Stomach (tissue), 19 donors: ENCODE results near the gene FCN2. TPM values are rescaled to one million over a fixed set of nuclear protein-coding genes. Genes with fewer than 3 reads are reported as not detected.

ENCODE experiments used
- DNase-seq, 2 donors: peaks; one replicate each; pipeline versions ENCODE4 v3.0.0 to v3.0.0-alpha.2; 2013 to 2019
- H3K27ac ChIP-seq, 5 donors: fragments of 200-600 bp in 4 of 5; sonication (generic) in 4 of 5; one replicate each; pipeline ENCODE4 v1.5.1; 2013 to 2019; ENCODE audit warnings: mild to moderate bottlenecking in 1 of 5, moderate library complexity in 1 of 5
- H3K27me3 ChIP-seq, 3 donors: fragments of 200-600 bp; sonication (generic); one replicate each; pipeline ENCODE4 v1.5.1; 2017 to 2019; ENCODE audit warnings: mixed run types in 1 of 3
- H3K36me3 ChIP-seq, 4 donors: fragments of 200-600 bp; sonication (generic); 1 replicate in 3 of 4; 2 replicates in 1 of 4; pipeline ENCODE4 v1.5.1; 2016 to 2019
- H3K4me1 ChIP-seq, 4 donors: fragments of 200-600 bp; sonication (generic); one replicate each; pipeline ENCODE4 v1.5.1; 2016 to 2019
- H3K4me3 ChIP-seq, 4 donors: fragments of 200-600 bp; sonication (generic) in 3 of 4; one replicate each; pipeline ENCODE4 v1.5.1; 2016 to 2019; ENCODE audit warnings: mild to moderate bottlenecking in 1 of 4
- H3K9me3 ChIP-seq, 4 donors: fragments of 200-600 bp; sonication (generic); one replicate each; pipeline ENCODE4 v1.5.1; 2016 to 2019
- CTCF ChIP-seq, 7 experiments: fragments of 450-650 bp in 4 of 7; fragments of 200-600 bp in 3 of 7; sonication (generic) in 3 of 7; IDR thresholded peaks; one replicate each; pipeline ENCODE4 v1.5.1; 2016 to 2019; ENCODE audit warnings: antibody characterized with exemption in 7 of 7, control low read depth in 2 of 7, mild to moderate bottlenecking in 1 of 7
- EP300 ChIP-seq: sonication (generic); formaldehyde crosslinking; IDR thresholded peaks from one replicate; pipeline ENCODE4 v1.6.1; 2017; ENCODE audit warnings: antibody characterized with exemption
- POLR2A ChIP-seq, 4 donors: fragments of 450-650 bp; IDR thresholded peaks; one replicate each; pipeline ENCODE4 v1.6.1; 2016; ENCODE audit warnings: antibody characterized with exemption in 4 of 4, control low read depth in 2 of 4, mild to moderate bottlenecking in 1 of 4, moderate library complexity in 1 of 4
- POLR2AphosphoS5 ChIP-seq, 3 donors: sonication (generic); formaldehyde crosslinking; IDR thresholded peaks; one replicate each; pipeline ENCODE4 v1.6.1; 2016; ENCODE audit warnings: antibody characterized with exemption in 3 of 3
- WGBS, 5 donors: extraction: QIAGEN DNeasy Blood & Tissue Kit in 3 of 5; methylation state at CpG; one replicate each; pipeline versions ENCODE4 v1.1.5 to v1.1.7; 2013 to 2018; 5-methylcytosine and 5-hydroxymethylcytosine counted together
- intact Hi-C: fragments of 100-400 bp; cut with DNase I; formaldehyde crosslinking; loops from one replicate; pipeline ENCODE4 v1.15.1; 2023; ENCODE audit warnings: low total_unique reads
- long read RNA-seq, 10 donors: transcript quantifications; one replicate each; lab custom pipeline, GENCODE V29; 2026
- polyA plus RNA-seq, 3 donors: library from polyadenylated mRNA; stranded (reverse); fragments of 200-250 nt; gene quantifications; one replicate each; pipeline ENCODE4 v1.2.3, GENCODE V29; 2013
- total RNA-seq, 5 donors: library from RNA; depleted of rRNA; stranded (reverse); fragments of >200 nt; gene quantifications; one replicate each; pipeline versions ENCODE4 v1.1.0 to v1.2.3, GENCODE V29; 2014 to 2016
- donor health status: healthy with polysubstance abuse.
- donor health status: Bipolar disorder and iron deficiency.
- donor health status: healthy.

FCN2 gene
- total RNA-seq (not detected), polyA plus RNA-seq (under 1 TPM in 1 of 3 donors, not detected in 2; 0.13 TPM)
- long read RNA-seq, donor 1 = 0 reads
- long read RNA-seq, donor 2 = 0 reads
- long read RNA-seq, donor 3 = 0 reads
- long read RNA-seq, donor 4 = 0 reads
- long read RNA-seq, donor 5 = 0 reads
- long read RNA-seq, donor 6 = 0 reads
- long read RNA-seq, donor 7 = 0 reads
- long read RNA-seq, donor 8 = 0 reads
- long read RNA-seq, donor 9 = 0 reads
- long read RNA-seq, donor 10 = 0 reads

DNA sequence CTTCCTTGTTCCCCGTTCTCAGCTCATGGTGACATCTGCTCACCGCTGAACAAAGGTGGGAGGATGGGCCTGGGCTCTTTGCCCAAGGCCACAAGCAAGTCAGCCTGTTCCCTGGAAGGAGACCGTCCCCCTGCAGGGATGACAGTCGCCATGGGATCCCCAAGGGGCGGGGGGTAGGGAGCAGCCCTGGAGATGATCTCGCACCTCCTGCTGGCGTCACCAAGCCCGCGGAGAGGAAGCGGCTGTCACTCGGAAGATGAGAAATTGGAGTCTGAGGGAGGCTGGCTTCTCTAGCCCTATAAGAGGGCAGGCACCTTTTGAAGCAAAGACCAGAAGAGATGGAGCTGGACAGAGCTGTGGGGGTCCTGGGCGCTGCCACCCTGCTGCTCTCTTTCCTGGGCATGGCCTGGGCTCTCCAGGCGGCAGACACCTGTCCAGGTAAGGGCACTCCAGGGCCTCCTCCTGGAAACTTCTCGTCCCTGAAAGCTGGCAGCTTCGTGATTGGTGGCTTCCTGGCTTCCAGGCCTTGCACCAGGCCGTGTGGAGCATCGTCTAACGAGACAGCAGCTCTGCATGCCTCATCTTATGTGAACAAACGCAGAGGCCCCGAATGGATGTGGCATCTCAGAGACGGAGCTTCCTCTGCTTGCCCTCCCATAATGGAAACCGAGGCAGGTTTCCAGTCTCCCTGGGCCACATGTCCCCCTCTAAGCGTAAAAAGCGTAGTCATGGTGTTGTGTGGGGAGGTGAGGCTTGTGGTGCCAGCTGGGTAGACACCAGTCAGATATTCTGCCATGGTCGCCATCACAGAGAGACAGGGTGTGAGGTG is at the start of gene FCN2:
Gene FCN2, plus strand, starts transcription at position 327 of the 829 bp plus-strand sequence. Its CDS starts 12 bp downstream, at position 339.
- peaks cover 0 to 39% (median 0%) of the 10 kb centered on the region in 3 donors for H3K27me3 ChIP-seq
- H3K4me3 ChIP-seq = no peak within 1 kb of the TSS
- intact Hi-C loops = no loop called here
- H3K9me3 ChIP-seq = no peaks in the 10 kb centered on the region
- WGBS, 5 donors = 69 to 86% (median 78%) methylated on average over 23 to 25 of the region's 25 CpGs
- H3K4me1 ChIP-seq = no peaks in the 10 kb centered on the region
- DNase-seq = no peak
- H3K27ac ChIP-seq = no peak within 1 kb of the TSS
- TF ChIP-seq POLR2A (IDR thresholded peaks at IDR 0.05) (no peak), EP300 (no peak), POLR2AphosphoS5 (IDR thresholded peaks at IDR 0.05) (no peak)
- no peaks in the 10 kb centered on the region for H3K36me3 ChIP-seq

GRCh38 chr9:134830926-134831720 is 49.5 kb upstream of the FCN2 start:
- H3K9me3 ChIP-seq = no peaks in the 10 kb centered on the region
- WGBS, 5 donors = 80 to 88% (median 81%) methylated on average over 21 of the region's 21 CpGs
- no peaks in the 10 kb centered on the region for H3K27me3 ChIP-seq
- no peak for TF ChIP-seq POLR2A (IDR thresholded peaks at IDR 0.05)
- TF ChIP-seq POLR2AphosphoS5 (IDR thresholded peaks at IDR 0.05) = no peak
- no peak for TF ChIP-seq EP300
- no peak overlapping the region for H3K27ac ChIP-seq
- H3K4me1 ChIP-seq = no peaks in the 10 kb centered on the region
- H3K36me3 ChIP-seq = peaks cover 16 to 95% (median 70%) of the 10 kb centered on the region in 4 donors
- DNase-seq = no peak
- intact Hi-C loops = no loop called here
- no peak overlapping the region for H3K4me3 ChIP-seq

DNA sequence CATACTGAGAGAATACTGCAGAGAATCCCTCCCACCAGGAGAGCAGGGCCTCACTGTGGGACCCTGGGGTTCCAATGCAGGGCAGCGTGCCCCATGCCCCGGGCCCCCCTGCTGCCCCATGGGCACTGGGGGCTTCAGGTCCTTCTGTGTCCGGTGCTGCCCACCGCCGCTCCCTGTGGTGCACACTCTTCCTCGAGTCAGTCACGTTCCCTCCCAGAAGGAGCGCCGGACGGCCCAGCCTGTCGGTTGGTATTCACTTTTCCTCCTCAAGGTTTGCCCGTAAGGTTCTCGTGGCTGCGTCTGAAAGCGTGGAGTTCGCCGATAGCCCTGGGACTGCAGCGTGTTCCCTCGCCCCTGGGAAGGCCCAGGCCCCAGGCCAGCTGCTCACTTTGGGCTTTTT is 48.1 kb upstream of the FCN2 start:
- H3K36me3 ChIP-seq = peaks cover 16 to 98% (median 70%) of the 10 kb centered on the region in 4 donors

GRCh38 chr9:134833294-134833880 is 47.2 kb upstream of the FCN2 start:
- 48 to 79% (median 68%) methylated on average over 6 to 11 of the region's 11 CpGs for WGBS, 5 donors
- no peak overlapping the region for H3K4me3 ChIP-seq
- no peak overlapping the region for H3K27ac ChIP-seq
- no peaks in the 10 kb centered on the region for H3K9me3 ChIP-seq
- H3K36me3 ChIP-seq = peaks cover 16 to 98% (median 68%) of the 10 kb centered on the region in 4 donors
- intact Hi-C loops = no loop called here
- no peaks in the 10 kb centered on the region for H3K27me3 ChIP-seq
- no peaks in the 10 kb centered on the region for H3K4me1 ChIP-seq
- TF ChIP-seq POLR2A (IDR thresholded peaks at IDR 0.05) = no peak
- DNase-seq = no peak

More for the DNA sequence above, 48.1 kb upstream of the FCN2 start:
- WGBS, 5 donors = 85 to 92% (median 90%) methylated on average over 7 to 19 of the region's 19 CpGs
- Histone ChIP-seq H3K4me3 (no peak overlapping the region), H3K4me1 (no peaks in the 10 kb centered on the region), H3K27ac (no peak overlapping the region), H3K9me3 (no peaks in the 10 kb centered on the region), H3K27me3 (no peaks in the 10 kb centered on the region)
- TF ChIP-seq CTCF (IDR thresholded peaks at IDR 0.05) (no peak), EP300 (no peak), POLR2A (IDR thresholded peaks at IDR 0.05) (no peak), POLR2AphosphoS5 (IDR thresholded peaks at IDR 0.05) (no peak)
- no peak for DNase-seq
- intact Hi-C loops = no loop called here

DNA sequence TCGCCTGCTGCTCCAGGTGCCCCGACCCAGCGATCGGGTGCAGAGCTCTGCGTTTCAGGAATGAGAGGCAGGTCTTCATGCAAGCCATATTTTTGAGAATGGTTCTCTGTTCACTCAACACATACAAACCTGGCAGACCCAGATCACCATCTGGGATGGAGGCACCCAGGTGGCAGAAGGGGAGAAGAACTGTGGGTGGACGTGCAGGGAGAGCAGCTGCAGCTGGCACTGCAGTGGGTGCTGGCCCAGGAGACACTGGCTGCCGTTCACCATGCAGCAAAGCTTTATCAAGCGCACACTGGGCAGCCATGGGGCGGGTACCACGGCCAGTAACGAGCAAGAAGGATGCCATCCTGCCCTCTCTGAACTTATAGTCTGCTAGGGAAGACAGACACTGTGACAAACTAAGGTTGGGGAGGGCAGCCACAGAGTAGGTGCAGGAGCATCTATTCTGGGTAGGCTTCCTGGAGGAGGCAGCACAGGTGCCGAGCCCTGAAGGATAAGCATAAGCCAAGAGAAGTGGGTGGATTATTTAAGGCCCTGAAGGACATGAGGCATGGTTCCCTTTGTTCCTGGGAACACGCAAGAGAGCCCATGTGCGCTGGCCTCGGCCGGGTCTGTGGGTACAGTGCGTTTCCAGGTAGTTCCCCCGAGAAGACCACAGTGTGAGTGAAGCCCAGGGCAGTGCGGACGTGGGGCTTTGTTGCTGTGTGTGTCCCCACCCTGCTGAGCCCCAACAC is 46.2 kb upstream of the FCN2 start:
- H3K27me3 ChIP-seq = no peaks in the 10 kb centered on the region
- H3K4me1 ChIP-seq = no peaks in the 10 kb centered on the region
- intact Hi-C loops = no loop called here
- H3K9me3 ChIP-seq = no peaks in the 10 kb centered on the region
- WGBS, 5 donors = 84 to 90% (median 85%) methylated on average over 18 to 20 of the region's 20 CpGs
- TF ChIP-seq CTCF (IDR thresholded peaks at IDR 0.05) (no peak), EP300 (no peak), POLR2AphosphoS5 (IDR thresholded peaks at IDR 0.05) (no peak), POLR2A (IDR thresholded peaks at IDR 0.05) (no peak)
- no peak for DNase-seq
- H3K36me3 ChIP-seq = peaks cover 16 to 98% (median 68%) of the 10 kb centered on the region in 4 donors
- no peak overlapping the region for H3K4me3 ChIP-seq
- no peak overlapping the region for H3K27ac ChIP-seq
